HCT116 (cell line): ENCODE results near the gene CTTNBP2NL.

Experiments used
- CEBPB ChIP-seq: IDR thresholded peaks from 2 replicates; pipeline ENCODE4 v1.6.1; 2012; ENCODE audit warnings: low read depth
- EZH2phosphoT487 ChIP-seq: fragments of 200-600 bp; IDR thresholded peaks from 2 replicates; pipeline ENCODE4 v1.6.1; 2018; ENCODE audit warnings: antibody characterized with exemption, borderline replicate concordance
- JUND ChIP-seq: IDR thresholded peaks from 2 replicates; pipeline ENCODE4 v1.6.1; 2012
- POLR2A ChIP-seq: IDR thresholded peaks from 2 replicates; pipeline ENCODE4 v1.7.0; 2011; ENCODE audit warnings: borderline replicate concordance; ENCODE audit not compliant: insufficient read depth, insufficient read length; ENCODE audit errors: extremely low read depth
- POLR2AphosphoS5 ChIP-seq: IDR thresholded peaks from 2 replicates; pipeline ENCODE4 v1.6.1; 2011; ENCODE audit warnings: mild to moderate bottlenecking, low read depth, low read length, moderate library complexity
- RAD21 ChIP-seq: IDR thresholded peaks from 2 replicates; pipeline ENCODE4 v1.6.1; 2012; ENCODE audit warnings: low read depth, mild to moderate bottlenecking
- SIN3A ChIP-seq: IDR thresholded peaks from 2 replicates; pipeline ENCODE4 v1.6.1; 2012; ENCODE audit warnings: low read depth
- ZFX ChIP-seq: fragments of 450-650 bp; IDR thresholded peaks from 2 replicates; pipeline ENCODE4 v1.6.1; 2017
- ZNF274 ChIP-seq: fragments of 200-500 bp; sonication (Bioruptor generic); IDR thresholded peaks from 2 replicates; pipeline ENCODE4 v1.6.1; 2014; ENCODE audit warnings: mild to moderate bottlenecking, low read depth, low read length, inconsistent platforms
- TF ChIP-seq, protein P1 (sequence below): IDR thresholded peaks from 2 replicates; pipeline ENCODE4 v1.6.1; 2012
- TF ChIP-seq, protein P2 (sequence below), 3 experiments: fragments of 200-600 bp in 1 of 3; sonication (generic) in 1 of 3; IDR thresholded peaks in 2 of 3; conservative IDR thresholded peaks in 1 of 3; 2 replicates each; pipeline ENCODE4 v1.5.1; 2012 to 2017; ENCODE audit warnings: low read depth in 2 of 3, low read length in 2 of 3, antibody characterized with exemption in 1 of 3, borderline replicate concordance in 1 of 3, control low read depth in 1 of 3, mild to moderate bottlenecking in 1 of 3, mixed read lengths in 1 of 3, mixed run types in 1 of 3, moderate library complexity in 1 of 3; ENCODE audit not compliant: insufficient read depth in 1 of 3
- TF ChIP-seq, protein P3 (sequence below): IDR thresholded peaks from 2 replicates; pipeline ENCODE4 v1.6.1; 2012; ENCODE audit warnings: low read depth

DNA sequence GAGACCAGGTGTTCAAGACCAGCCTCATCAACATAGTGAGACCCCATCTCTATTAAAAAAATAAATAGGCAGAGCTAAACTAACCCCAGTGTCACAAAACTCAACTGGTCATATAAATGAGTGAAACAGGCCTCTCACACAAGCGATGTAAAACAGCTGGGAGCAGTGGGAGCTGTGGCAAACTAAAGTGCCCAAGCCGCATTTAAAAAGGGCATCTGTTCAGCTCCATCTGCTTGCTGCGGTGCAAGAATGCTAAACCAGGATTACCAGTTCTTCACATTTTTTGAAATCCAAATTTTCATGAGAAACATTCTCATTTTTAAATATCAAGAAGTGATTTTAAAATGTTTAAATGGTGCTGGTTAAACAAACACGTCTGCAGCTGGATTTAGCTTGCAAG lies 62.7 kb downstream of the CTTNBP2NL start:
- TF ChIP-seq POLR2AphosphoS5 (no peak), CEBPB (no peak), ZFX (no peak), RAD21 (no peak), POLR2A (no peak), ZNF274 (no peak), EZH2phosphoT487 (no peak), SIN3A (no peak), JUND (no peak)
- TF ChIP-seq, protein P1, sequence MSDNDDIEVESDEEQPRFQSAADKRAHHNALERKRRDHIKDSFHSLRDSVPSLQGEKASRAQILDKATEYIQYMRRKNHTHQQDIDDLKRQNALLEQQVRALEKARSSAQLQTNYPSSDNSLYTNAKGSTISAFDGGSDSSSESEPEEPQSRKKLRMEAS = no peak
- TF ChIP-seq, protein P2, sequence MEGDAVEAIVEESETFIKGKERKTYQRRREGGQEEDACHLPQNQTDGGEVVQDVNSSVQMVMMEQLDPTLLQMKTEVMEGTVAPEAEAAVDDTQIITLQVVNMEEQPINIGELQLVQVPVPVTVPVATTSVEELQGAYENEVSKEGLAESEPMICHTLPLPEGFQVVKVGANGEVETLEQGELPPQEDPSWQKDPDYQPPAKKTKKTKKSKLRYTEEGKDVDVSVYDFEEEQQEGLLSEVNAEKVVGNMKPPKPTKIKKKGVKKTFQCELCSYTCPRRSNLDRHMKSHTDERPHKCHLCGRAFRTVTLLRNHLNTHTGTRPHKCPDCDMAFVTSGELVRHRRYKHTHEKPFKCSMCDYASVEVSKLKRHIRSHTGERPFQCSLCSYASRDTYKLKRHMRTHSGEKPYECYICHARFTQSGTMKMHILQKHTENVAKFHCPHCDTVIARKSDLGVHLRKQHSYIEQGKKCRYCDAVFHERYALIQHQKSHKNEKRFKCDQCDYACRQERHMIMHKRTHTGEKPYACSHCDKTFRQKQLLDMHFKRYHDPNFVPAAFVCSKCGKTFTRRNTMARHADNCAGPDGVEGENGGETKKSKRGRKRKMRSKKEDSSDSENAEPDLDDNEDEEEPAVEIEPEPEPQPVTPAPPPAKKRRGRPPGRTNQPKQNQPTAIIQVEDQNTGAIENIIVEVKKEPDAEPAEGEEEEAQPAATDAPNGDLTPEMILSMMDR (IDR thresholded peaks at IDR 0.05 in 2 of 3, conservative IDR thresholded peaks at IDR 0.05 in 1 of 3; ENCODE audit: borderline replicate concordance in 1 of 3, insufficient read depth in 1 of 3, low read depth in 2 of 3, low read length in 2 of 3) = no peak
- TF ChIP-seq, protein P3, sequence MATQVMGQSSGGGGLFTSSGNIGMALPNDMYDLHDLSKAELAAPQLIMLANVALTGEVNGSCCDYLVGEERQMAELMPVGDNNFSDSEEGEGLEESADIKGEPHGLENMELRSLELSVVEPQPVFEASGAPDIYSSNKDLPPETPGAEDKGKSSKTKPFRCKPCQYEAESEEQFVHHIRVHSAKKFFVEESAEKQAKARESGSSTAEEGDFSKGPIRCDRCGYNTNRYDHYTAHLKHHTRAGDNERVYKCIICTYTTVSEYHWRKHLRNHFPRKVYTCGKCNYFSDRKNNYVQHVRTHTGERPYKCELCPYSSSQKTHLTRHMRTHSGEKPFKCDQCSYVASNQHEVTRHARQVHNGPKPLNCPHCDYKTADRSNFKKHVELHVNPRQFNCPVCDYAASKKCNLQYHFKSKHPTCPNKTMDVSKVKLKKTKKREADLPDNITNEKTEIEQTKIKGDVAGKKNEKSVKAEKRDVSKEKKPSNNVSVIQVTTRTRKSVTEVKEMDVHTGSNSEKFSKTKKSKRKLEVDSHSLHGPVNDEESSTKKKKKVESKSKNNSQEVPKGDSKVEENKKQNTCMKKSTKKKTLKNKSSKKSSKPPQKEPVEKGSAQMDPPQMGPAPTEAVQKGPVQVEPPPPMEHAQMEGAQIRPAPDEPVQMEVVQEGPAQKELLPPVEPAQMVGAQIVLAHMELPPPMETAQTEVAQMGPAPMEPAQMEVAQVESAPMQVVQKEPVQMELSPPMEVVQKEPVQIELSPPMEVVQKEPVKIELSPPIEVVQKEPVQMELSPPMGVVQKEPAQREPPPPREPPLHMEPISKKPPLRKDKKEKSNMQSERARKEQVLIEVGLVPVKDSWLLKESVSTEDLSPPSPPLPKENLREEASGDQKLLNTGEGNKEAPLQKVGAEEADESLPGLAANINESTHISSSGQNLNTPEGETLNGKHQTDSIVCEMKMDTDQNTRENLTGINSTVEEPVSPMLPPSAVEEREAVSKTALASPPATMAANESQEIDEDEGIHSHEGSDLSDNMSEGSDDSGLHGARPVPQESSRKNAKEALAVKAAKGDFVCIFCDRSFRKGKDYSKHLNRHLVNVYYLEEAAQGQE = no peak
